Activated CD4-positive, CD25-positive, alpha-beta regulatory T cell treated with anti-CD3 and anti-CD28 coated beads, Interleukin-2, amount 50 U/mL, for 24 hours (primary cell): ENCODE measurements around the gene FKBP5.
"Not testable (repeated sequence)": the region's sequence is repeated elsewhere in the genome, so short reads cannot be mapped to it uniquely, and the experiment has no call there.

ENCODE experiments used
- ATAC-seq, 2 donors: fragments of 150-1000 bp; cut with Tn5 transposase; one replicate each; pipeline ENCODE4 v1.10.0; 2021; ENCODE audit warnings: mild to moderate bottlenecking in 1 of 2, moderate library complexity in 1 of 2

The FKBP5 gene

DNA sequence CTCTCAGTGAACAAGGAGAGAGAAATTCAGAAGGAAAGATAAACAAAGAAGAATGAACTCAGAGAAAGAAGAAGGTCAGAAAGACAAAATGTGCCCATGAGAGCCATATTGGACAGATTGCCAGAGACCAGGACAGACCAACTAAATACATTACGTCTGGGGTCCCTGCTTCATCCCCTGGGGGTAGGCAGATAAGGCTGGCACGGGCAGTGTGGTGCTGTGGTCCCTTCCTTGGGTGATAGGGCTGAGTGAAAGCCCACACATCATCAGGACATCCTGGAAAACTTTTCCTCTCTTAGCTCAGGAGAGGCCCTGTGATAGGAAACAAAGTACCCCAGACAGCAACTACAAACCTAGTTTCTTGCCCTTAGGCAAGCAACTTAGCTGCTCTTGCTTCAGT is 34.9 kb upstream of the FKBP5 start:
- ATAC-seq = no peak

GRCh38 chr6:35722121-35722761 is 33.5 kb upstream of the FKBP5 start:
- no peak for ATAC-seq

DNA sequence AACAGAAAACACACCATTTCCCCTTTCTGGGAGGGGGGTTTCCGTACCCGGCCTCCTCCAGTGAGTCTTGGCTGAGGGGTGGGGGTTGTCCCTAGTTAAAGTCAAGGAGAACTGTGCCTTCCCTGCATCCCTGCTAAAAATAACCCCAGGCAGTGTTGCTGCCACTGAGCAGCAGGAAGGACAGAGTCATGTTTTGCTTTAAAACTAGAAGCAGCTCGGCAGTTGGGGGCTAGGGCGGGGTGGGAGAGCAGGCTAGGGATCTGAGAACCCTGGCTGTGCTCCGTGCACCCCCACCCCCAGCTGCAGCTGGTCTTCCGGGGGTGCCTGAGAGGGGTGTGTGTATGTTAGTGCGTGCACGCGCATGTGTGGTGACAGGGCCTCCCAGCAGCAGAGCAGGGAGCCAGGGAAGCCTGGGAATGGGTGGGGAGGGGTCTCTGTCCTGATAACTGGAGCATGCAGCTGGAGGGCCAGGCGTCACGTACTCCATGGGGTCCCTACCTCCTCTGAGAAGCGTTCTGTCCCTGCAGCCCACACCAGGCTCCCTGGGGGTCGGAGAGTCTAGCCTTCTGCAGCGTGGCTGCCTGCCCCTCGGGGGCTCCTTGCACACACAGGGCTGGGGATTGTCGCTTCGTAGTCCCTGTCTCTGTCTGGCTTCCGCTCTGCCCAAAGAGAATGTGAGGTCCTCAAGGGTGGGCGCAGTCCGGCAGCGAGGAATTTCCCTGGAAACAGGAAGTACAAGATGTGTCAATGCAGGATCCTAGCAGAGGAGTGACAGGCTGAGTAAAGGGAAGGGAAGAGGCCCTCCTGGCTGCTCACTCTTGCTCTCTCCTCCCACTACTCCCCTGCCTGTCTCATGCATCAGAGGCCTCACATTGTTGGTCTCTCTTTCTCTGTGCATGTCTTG is 31.4 kb upstream of the FKBP5 start:
- ATAC-seq = peak; percentile 11 to 20

DNA sequence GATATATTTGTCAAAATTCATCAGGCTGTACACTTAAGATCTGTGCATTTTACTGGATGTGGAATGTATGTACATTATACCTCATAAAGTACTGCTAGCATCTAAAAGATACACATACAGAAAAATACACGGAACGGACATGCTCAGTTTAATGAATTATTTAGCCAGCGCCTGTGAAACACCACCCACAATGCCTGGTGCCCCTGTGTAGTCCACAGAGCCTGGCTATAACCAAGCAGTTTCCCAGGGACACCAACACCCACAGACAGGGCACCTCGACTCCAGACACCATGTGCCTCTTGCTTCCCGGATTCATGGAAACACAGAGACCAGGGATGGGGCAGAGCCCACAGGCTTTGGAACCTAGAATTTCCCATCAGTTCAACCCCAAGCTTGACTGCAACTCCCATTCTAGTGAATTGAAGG is 30.7 kb upstream of the FKBP5 start:
- ATAC-seq = peak; percentile 5 to 7

- peak; percentile 72 to 78 for ATAC-seq
Measured at GRCh38 chr6:35718911-35719381, 30.2 kb upstream of the FKBP5 start.

- ATAC-seq = no peak
Measured at GRCh38 chr6:35718375-35718736, 29.6 kb upstream of the FKBP5 start.

DNA sequence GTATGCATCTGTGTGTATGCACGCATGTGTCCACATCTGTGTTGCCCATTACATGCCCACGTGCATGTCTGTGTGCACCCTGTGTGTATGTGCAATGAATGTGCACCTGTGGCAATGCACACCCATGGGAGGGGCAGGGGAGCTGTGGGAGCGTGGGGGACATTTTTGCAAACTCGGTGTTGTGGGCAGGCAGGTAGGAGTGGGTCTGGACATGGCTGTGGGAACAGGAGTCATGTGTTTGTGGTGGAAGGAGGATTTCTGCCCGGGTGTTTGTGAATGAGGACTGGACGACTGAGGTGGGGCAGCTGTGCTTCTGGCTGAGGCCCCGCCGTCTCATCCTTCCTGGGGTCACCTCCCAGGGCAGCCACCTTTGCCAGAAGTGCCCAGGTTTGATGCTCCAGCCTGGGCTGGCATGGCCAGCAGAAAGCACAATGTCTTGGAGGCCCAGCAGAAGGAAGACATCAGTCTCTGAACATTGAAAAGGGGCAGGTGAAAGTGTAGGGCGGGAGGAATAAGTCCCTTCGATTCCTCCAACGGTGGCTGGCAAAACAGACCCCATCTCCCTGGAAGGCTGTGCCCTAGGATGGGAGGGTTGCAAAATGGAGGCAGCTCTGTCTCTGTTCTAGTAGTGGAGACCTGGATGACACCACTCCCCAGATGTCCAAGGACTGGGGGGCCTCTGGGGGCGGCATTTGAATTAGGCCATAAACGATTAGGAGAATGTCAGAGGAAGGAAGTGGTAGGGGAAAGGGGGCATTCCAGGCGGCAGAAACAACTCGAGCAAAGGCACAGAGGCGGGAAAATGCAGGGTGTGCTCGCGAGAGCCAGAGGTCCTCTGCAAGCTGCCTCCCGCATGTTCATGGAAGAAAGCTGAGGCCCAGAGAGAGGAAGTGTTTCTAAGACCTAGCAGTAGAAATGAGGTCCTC is 29.0 kb upstream of the FKBP5 start:
- no peak for ATAC-seq

DNA sequence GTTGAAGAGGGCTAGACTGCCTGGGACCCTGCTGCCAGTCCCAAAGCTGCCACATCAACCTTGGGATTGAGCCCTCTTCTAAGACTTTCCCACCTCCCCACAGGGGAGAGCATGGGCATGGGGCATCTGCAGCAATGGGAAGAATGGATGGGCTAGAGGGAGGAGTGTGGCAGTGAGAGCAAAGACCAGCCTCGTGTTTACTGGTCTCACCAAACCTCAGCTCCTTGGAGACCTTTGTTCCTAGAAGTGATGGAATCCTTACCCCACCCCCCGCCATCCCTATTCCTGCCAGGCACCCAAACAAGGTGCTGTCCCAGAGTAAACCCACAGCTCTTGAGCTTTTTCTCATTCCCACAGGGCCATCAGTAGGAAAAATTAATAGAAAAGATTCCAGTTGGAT is 28.1 kb upstream of the FKBP5 start:
- no peak for ATAC-seq

DNA sequence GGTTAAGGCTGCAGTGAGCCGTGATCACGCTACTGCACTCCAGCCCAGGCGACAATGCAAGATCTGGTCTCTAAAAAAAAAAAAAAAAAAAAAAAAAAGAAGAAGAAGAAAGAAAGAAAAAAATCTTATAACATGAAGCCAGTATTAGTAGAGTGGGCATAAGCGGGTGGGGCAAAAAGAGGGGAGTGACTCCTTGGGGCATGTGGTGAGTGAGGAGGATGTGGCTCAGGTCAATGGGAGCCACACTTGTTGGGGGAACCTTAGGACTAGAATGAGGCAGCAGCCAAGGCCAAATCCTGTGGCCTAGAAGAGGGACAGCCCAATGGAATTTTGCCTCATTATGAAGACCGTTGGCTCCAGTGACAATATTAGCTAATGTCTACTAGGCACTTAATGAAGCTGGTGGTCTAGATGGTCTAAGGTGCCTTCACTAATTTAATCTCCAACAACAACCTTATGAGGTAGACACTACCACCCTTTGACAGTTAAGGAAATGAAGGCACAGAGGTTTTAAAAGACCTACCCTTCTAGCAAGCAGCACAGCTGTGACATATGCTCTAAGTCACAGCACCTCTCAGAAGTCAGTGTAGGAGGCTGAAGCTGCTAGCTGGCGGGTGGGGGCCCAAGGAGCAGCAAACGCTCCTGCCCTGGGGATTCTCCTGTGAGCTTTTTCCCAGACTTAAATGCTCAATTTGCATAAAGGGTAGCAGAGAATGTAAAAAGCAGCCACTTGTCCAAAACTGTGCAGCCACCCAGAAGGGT is 24.5 kb upstream of the FKBP5 start:
- no peak for ATAC-seq

DNA sequence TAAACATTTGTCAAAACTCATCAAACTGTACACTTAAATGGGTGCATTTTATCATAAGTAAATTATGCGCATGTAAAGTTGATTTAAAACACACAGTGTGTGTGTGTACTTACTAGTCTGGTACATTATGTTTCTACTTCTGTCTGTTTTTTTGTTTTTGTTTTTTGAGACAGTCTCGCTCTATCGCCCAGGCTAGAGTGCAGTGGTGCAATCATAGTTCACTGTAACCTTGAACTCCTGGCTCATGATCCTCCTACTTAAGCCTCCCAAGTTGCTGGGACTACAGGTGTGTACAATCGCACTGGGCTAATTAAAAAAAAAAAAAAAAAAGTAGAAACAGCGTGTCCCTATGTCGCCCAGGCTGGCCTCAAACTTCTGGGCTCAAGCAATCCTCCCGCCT is 23.0 kb upstream of the FKBP5 start:
- ATAC-seq = no peak

- peak; percentile 96 to 97 for ATAC-seq
Measured at GRCh38 chr6:35710241-35710847, 21.6 kb upstream of the FKBP5 start.

- no peak for ATAC-seq
Measured at GRCh38 chr6:35708585-35708984, 19.9 kb upstream of the FKBP5 start.

DNA sequence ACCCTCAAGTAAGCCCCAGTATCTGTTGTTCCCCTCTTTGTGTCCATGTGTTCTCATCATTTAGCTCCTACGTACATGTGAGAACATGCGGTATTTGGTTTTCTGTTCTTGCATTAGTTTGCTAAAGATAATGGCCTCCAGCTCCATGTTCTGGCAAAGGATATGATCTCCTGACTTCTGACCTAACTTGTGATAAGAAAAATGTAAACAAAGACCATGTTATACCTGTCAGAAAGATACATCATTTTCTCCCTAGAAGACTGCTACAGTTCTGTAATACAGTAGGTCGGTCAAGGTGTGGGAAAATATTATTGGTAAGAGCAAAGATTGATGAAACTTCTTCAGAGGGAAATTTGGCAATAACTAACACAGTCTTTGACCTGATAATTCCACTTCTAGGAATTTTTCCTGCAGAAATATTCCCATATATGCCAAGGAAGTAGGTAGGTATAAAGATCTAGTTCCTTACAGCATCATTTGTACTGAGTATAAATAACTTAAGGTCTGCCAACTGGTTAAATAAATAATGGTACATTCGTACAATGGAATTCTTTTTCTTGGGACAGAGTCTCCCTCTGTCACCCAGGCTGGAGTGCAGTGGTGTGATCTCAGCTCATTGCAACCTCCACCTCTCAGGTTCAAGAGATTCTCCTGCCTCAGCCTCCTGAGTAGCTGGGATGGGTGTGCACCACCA is 19.1 kb upstream of the FKBP5 start:
- ATAC-seq = no peak

DNA sequence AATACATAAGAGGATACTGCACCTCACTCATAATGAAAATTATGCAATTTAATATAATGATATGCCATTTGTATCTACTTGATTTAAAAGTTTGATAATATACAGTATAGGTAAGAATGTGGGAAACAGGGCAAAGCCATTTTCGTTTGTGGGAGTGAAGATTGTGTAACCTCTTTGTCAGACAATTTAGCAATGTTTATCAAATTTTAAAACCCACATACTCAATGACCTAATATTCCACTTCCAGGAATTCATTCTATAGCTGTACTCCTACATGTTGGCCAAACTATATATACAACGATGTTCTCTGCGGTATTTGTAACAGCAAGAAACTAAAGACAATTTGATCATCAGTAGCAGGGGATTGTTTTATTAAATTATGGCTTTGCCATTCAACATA is 17.8 kb upstream of the FKBP5 start:
- ATAC-seq = no peak

GRCh38 chr6:35703554-35703953 is 14.8 kb upstream of the FKBP5 start:
- no peak for ATAC-seq

GRCh38 chr6:35698858-35699257 is 10.1 kb upstream of the FKBP5 start:
- ATAC-seq = no peak

GRCh38 chr6:35698430-35698829 is 9.7 kb upstream of the FKBP5 start:
- not testable (repeated sequence) for ATAC-seq

- peak in 1 of 2 donors; percentile 27 for ATAC-seq
Measured at GRCh38 chr6:35694462-35694861, 5.7 kb upstream of the FKBP5 start.

DNA sequence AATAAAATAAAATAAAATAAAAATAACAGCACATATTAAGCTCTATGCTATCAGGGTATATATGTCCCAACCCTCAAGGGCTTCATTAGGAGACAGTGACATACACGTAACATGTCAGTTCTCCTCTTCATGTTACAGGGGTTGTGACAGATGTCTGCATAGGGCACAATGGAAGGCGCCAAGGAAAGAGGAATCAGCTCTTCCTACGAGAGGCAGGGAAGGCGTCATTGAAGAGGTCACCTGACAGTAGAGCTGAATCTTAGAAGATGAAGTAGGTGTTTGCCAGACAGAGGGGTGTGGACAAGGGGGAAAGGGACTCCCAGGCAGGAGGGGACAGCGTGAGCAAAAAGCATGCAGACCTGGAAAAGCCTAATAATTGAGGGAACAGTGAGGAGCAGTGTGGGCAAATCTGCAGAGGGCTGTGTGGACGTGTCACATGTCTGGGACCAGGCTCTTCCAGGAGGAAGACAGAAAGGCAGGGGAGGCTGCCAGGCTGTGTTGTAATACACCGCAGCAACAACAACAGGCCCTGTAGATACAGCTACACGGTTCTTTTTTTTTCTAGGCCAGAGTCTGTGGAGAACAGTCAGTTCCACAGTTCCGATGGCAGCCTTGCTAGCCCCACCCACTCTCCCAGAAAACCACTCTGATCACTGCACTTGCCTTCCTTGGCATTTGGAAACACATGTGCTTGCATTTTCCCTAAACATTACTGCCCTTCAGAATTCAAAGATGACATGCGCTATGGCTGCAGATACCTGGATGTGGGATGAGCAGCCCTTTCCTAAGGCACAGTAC is 2.5 kb upstream of the FKBP5 start:
- no peak for ATAC-seq

- no peak for ATAC-seq
Measured at GRCh38 chr6:35690484-35690883, 1.8 kb upstream of the FKBP5 start.
